SK-N-SH (cell line): Measurements from ENCODE around the gene CSNK2A1. TPM values are rescaled to one million over a fixed set of nuclear protein-coding genes. Genes with fewer than 3 reads are reported as not detected.

Source experiments
- CTCF ChIA-PET: fragments of 300-600, 350-600 bp; formaldehyde crosslinking; extraction: SDS; loops from one replicate; lab custom pipeline; 2021; lab: Yijun Ruan, JAX
- POLR2A ChIA-PET: fragments of 350-600 bp; sonication (Branson Sonifier 250); formaldehyde crosslinking; extraction: SDS; loops from one replicate; lab custom pipeline; 2020; ENCODE audit warnings: antibody characterized with exemption, inconsistent platforms; lab: Yijun Ruan, JAX
- DNase-seq: peaks from one replicate; pipeline ENCODE4 v3.0.0; 2012
- H2AFZ ChIP-seq: fragments of 200-600 bp; sonication (generic); 2 replicates; pipeline ENCODE4 v1.8.1; 2016; ENCODE audit warnings: antibody characterized with exemption, mild to moderate bottlenecking, low read depth
- H3F3A ChIP-seq: fragments of 200-600 bp; sonication (generic); replicated peaks from 2 replicates; pipeline ENCODE3; 2016; ENCODE audit warnings: antibody characterized with exemption, mild to moderate bottlenecking; ENCODE audit not compliant: insufficient read depth
- H3K27ac ChIP-seq, 2 experiments: fragments of 200-500 bp in 1 of 2; fragments of 200-600 bp in 1 of 2; sonication (Bioruptor generic) in 1 of 2; sonication (generic), shearing (Covaris generic) in 1 of 2; 2 replicates each; pipeline versions ENCODE4 v1.5.1 to v1.6.1; 2014 to 2016; ENCODE audit warnings: low read depth in 2 of 2, inconsistent platforms in 1 of 2, low read length in 1 of 2, mild to moderate bottlenecking in 1 of 2, mixed read lengths in 1 of 2
- H3K27me3 ChIP-seq: fragments of 200-600 bp; sonication (generic), shearing (Covaris generic); 2 replicates; pipeline ENCODE4 v1.6.1; 2016; ENCODE audit warnings: mixed run types; ENCODE audit not compliant: insufficient read depth
- H3K36me3 ChIP-seq, 2 experiments: fragments of 200-500 bp in 1 of 2; fragments of 200-600 bp in 1 of 2; sonication (Bioruptor generic) in 1 of 2; sonication (generic) in 1 of 2; replicated peaks in 1 of 2; 2 replicates each; pipeline versions ENCODE3 to v1.5.1; 2014 to 2016; ENCODE audit warnings: low read length in 1 of 2, mild to moderate bottlenecking in 1 of 2; ENCODE audit not compliant: insufficient read depth in 2 of 2, control insufficient read depth in 1 of 2
- H3K4me1 ChIP-seq, 2 experiments: fragments of 200-500 bp in 1 of 2; fragments of 200-600 bp in 1 of 2; sonication (Bioruptor generic) in 1 of 2; sonication (generic), shearing (Covaris generic) in 1 of 2; 2 replicates each; pipeline versions ENCODE4 v1.5.1 to v1.6.1; 2014 to 2016; ENCODE audit warnings: low read depth in 1 of 2, low read length in 1 of 2, mixed run types in 1 of 2; ENCODE audit not compliant: insufficient read depth in 2 of 2, control insufficient read depth in 1 of 2
- H3K4me2 ChIP-seq: fragments of 200-600 bp; sonication (generic), shearing (Covaris generic); 2 replicates; pipeline ENCODE4 v1.6.1; 2017; ENCODE audit warnings: mixed run types
- H3K4me3 ChIP-seq, 2 experiments: fragments of 200-500 bp in 1 of 2; fragments of 200-600 bp in 1 of 2; sonication (Bioruptor generic) in 1 of 2; sonication (generic), shearing (Covaris generic) in 1 of 2; 2 replicates each; pipeline versions ENCODE4 v1.5.1 to v1.8.1; 2014 to 2016; ENCODE audit warnings: low read depth in 2 of 2, inconsistent platforms in 1 of 2, low read length in 1 of 2, mild to moderate bottlenecking in 1 of 2, mixed read lengths in 1 of 2, moderate library complexity in 1 of 2
- H3K79me2 ChIP-seq: fragments of 200-600 bp; sonication (generic); 2 replicates; pipeline ENCODE4 v1.8.1; 2017; ENCODE audit warnings: mild to moderate bottlenecking; ENCODE audit not compliant: insufficient read depth
- H3K9ac ChIP-seq: fragments of 200-600 bp; sonication (generic); 2 replicates; pipeline ENCODE4 v1.6.1; 2017; ENCODE audit warnings: mixed run types
- H3K9me2 ChIP-seq: fragments of 200-600 bp; sonication (generic); 2 replicates; pipeline ENCODE4 v1.6.1; 2017; ENCODE audit warnings: mixed run types
- H3K9me3 ChIP-seq: fragments of 200-600 bp; sonication (generic); 2 replicates; pipeline ENCODE4 v1.6.1; 2017; ENCODE audit warnings: mixed run types, mild to moderate bottlenecking, moderate library complexity
- H4K20me1 ChIP-seq: fragments of 200-600 bp; sonication (generic); 2 replicates; pipeline ENCODE4 v1.6.1; 2017; ENCODE audit warnings: mild to moderate bottlenecking, mixed run types; ENCODE audit not compliant: insufficient read depth
- CHD2 ChIP-seq: fragments of 150-350 bp; IDR thresholded peaks from 2 replicates; pipeline ENCODE4 v1.6.1; 2018; ENCODE audit warnings: low read length; ENCODE audit not compliant: partially characterized antibody
- ELF1 ChIP-seq: IDR thresholded peaks from 2 replicates; pipeline ENCODE4 v1.4.0; 2012
- EP300 ChIP-seq, 2 experiments: IDR thresholded peaks; 2 replicates each; pipeline versions ENCODE4 v1.4.0 to v1.6.1; 2012; ENCODE audit warnings: borderline replicate concordance in 1 of 2, low read depth in 1 of 2, low read length in 1 of 2
- EZH2phosphoT487 ChIP-seq: fragments of 200-600 bp; sonication (generic); IDR thresholded peaks from 2 replicates; pipeline ENCODE4 v1.6.1; 2017; ENCODE audit warnings: low read depth, mixed run types, mild to moderate bottlenecking, antibody characterized with exemption, moderate library complexity, borderline replicate concordance
- FOXJ3 ChIP-seq: sonication (generic); formaldehyde crosslinking; IDR thresholded peaks from 2 replicates; pipeline ENCODE4 v1.5.1; 2020; ENCODE audit warnings: mild to moderate bottlenecking, missing genetic modification reagents
- GABPA ChIP-seq: IDR thresholded peaks from 2 replicates; pipeline ENCODE4 v1.4.0; 2012; ENCODE audit warnings: low read depth, mild to moderate bottlenecking
- GATA2 ChIP-seq: sonication (generic); formaldehyde crosslinking; IDR thresholded peaks from 2 replicates; pipeline ENCODE4 v1.5.0; 2020; ENCODE audit warnings: mild to moderate bottlenecking, missing genetic modification reagents
- MEF2A ChIP-seq: IDR thresholded peaks from 2 replicates; pipeline ENCODE4 v1.4.0; 2012; ENCODE audit warnings: low read depth, borderline replicate concordance
- NRF1 ChIP-seq: IDR thresholded peaks from 2 replicates; pipeline ENCODE4 v1.6.1; 2012; ENCODE audit warnings: low read depth, mild to moderate bottlenecking, low read length
- PBX3 ChIP-seq: IDR thresholded peaks from 2 replicates; pipeline ENCODE4; 2012
- RAD21 ChIP-seq: IDR thresholded peaks from 2 replicates; pipeline ENCODE4 v1.6.1; 2012; ENCODE audit warnings: mild to moderate bottlenecking, low read length
- REST ChIP-seq: IDR thresholded peaks from 2 replicates; pipeline ENCODE4 v1.6.1; 2012; ENCODE audit warnings: mild to moderate bottlenecking, low read depth, low read length, moderate library complexity
- SIN3A ChIP-seq: IDR thresholded peaks from 2 replicates; pipeline ENCODE4 v1.6.1; 2012; ENCODE audit warnings: low read depth, mild to moderate bottlenecking, low read length, moderate library complexity, borderline replicate concordance
- SMC3 ChIP-seq: IDR thresholded peaks from 2 replicates; pipeline ENCODE4 v1.6.1; 2012; ENCODE audit warnings: low read depth, low read length, improper control_type of control experiment
- TAF1 ChIP-seq: IDR thresholded peaks from 2 replicates; pipeline ENCODE4 v1.6.1; 2012; ENCODE audit warnings: low read depth, mild to moderate bottlenecking, low read length, moderate library complexity, borderline replicate concordance
- ZBTB33 ChIP-seq: IDR thresholded peaks from 2 replicates; pipeline ENCODE4 v1.4.0; 2012; ENCODE audit warnings: low read depth, borderline replicate concordance
- WGBS: methylation state at CpG from one replicate; pipeline ENCODE4 v1.1.6; 2017; ENCODE audit warnings: low lambda C conversion rate; 5-methylcytosine and 5-hydroxymethylcytosine counted together
- polyA plus RNA-seq, 3 experiments: library from polyadenylated mRNA; depleted of rRNA; stranded (reverse); fragments of >200 nt; gene quantifications; 2 replicates each; pipeline ENCODE4 v1.2.3, GENCODE V29; 2012
- TF ChIP-seq, protein P1 (sequence below): fragments of 150-350 bp; IDR thresholded peaks from 2 replicates; pipeline ENCODE4 v1.6.1; 2017; ENCODE audit warnings: antibody characterized with exemption, low read length, low read depth, borderline replicate concordance
- TF ChIP-seq, protein P2 (sequence below): fragments of 200-600 bp; sonication (generic); IDR thresholded peaks from 2 replicates; pipeline ENCODE4 v1.6.1; 2017; ENCODE audit warnings: antibody characterized with exemption, mild to moderate bottlenecking, moderate library complexity
- TF ChIP-seq, protein P3 (sequence below): IDR thresholded peaks from 2 replicates; pipeline ENCODE4 v1.4.0; 2012; ENCODE audit warnings: low read depth, borderline replicate concordance

The CSNK2A1 gene
- polyA plus RNA-seq, 1 of the 3 experiments (the other 2 are of a cell fraction), result 61.9 TPM

- Histone ChIP-seq H3K27ac (no peak overlapping the region), H2AFZ (no peak overlapping the region), H3K4me3 (no peak overlapping the region), H3F3A (peaks cover 20% of the 10 kb centered on the region), H3K9ac (no peak overlapping the region), H3K79me2 (no peaks in the 10 kb centered on the region), H3K9me3 (peaks cover under 1% of the 10 kb centered on the region; the same call in 1 of the 2 replicates), H3K9me2 (no peaks in the 10 kb centered on the region), H3K36me3 (peaks cover 18 to 34% of the 10 kb centered on the region in 2 experiments), H3K4me1 (no peaks in the 10 kb centered on the region), H3K27me3 (no peaks in the 10 kb centered on the region), H4K20me1 (0 out of 2 replicates have a peak, but pooled peaks cover 9% of the 10 kb centered on the region), H3K4me2 (no peak overlapping the region)
- ChIA-PET POLR2A (no interaction called here), CTCF (interaction anchor here (1.1 to 4.9 kb wide), 5 partner anchors 10 to 264 kb away, joined by 3 to 21 read pairs (median 4); no protein-coding TSS in a partner anchor)
- 95% methylated on average over 6 of the region's 6 CpGs for WGBS
- no peak for DNase-seq
- TF ChIP-seq GABPA (no peak), EZH2phosphoT487 (no peak), MEF2A (no peak), SIN3A (no peak), FOXJ3 (no peak), NRF1 (no peak), REST (no peak), PBX3 (no peak), GATA2 (CRISPR knock-in tag) (no peak), ELF1 (no peak), CHD2 (no peak), ZBTB33 (no peak), EP300 (IDR thresholded peaks at IDR 0.05; ENCODE audit: borderline replicate concordance in 1 of 2, low read depth in 1 of 2, low read length in 1 of 2) (no peak), TAF1 (no peak), RAD21 (no peak), SMC3 (no peak)
- TF ChIP-seq, protein P1, sequence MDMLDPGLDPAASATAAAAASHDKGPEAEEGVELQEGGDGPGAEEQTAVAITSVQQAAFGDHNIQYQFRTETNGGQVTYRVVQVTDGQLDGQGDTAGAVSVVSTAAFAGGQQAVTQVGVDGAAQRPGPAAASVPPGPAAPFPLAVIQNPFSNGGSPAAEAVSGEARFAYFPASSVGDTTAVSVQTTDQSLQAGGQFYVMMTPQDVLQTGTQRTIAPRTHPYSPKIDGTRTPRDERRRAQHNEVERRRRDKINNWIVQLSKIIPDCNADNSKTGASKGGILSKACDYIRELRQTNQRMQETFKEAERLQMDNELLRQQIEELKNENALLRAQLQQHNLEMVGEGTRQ, result no peak
- TF ChIP-seq, protein P2, sequence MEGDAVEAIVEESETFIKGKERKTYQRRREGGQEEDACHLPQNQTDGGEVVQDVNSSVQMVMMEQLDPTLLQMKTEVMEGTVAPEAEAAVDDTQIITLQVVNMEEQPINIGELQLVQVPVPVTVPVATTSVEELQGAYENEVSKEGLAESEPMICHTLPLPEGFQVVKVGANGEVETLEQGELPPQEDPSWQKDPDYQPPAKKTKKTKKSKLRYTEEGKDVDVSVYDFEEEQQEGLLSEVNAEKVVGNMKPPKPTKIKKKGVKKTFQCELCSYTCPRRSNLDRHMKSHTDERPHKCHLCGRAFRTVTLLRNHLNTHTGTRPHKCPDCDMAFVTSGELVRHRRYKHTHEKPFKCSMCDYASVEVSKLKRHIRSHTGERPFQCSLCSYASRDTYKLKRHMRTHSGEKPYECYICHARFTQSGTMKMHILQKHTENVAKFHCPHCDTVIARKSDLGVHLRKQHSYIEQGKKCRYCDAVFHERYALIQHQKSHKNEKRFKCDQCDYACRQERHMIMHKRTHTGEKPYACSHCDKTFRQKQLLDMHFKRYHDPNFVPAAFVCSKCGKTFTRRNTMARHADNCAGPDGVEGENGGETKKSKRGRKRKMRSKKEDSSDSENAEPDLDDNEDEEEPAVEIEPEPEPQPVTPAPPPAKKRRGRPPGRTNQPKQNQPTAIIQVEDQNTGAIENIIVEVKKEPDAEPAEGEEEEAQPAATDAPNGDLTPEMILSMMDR, result no peak
- TF ChIP-seq, protein P3, sequence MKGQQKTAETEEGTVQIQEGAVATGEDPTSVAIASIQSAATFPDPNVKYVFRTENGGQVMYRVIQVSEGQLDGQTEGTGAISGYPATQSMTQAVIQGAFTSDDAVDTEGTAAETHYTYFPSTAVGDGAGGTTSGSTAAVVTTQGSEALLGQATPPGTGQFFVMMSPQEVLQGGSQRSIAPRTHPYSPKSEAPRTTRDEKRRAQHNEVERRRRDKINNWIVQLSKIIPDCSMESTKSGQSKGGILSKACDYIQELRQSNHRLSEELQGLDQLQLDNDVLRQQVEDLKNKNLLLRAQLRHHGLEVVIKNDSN, result no peak
These were observed 67.9 kb downstream of the CSNK2A1 start for GRCh38 chr20:475463-476357.
